Right ventricle myocardium superior (tissue), 1 donor: ENCODE data around the gene VAT1L. TPM values are rescaled to one million over a fixed set of nuclear protein-coding genes. Genes with fewer than 3 reads are reported as not detected.
A peak's percentile ranks its signal among the peaks of the same experiment; 100 is the strongest.

Source experiments
- ATAC-seq: fragments of 200-7000 bp; cut with Tn5 transposase; one replicate; pipeline ENCODE4 v1.9.1; 2020; ENCODE audit warnings: mild to moderate bottlenecking; ENCODE audit not compliant: poor library complexity
- DNase-seq: peaks from one replicate; pipeline ENCODE4 v3.0.0-alpha.2; 2020
- intact Hi-C: fragments of 100-400 bp; cut with DNase I; formaldehyde crosslinking; loops from one replicate; pipeline ENCODE4 v1.11.2; 2022
- total RNA-seq: library from RNA; stranded (reverse); fragmentation: NEBNext Ultra II Directional; extraction: Animal tissue kit (Norgen Biotek cat#: 25700); gene quantifications from one replicate; pipeline ENCODE4 v1.2.1, GENCODE V29; 2021
- donor health status: DM: no; HTN: yes; CAD: no; lungs with severe emphysema.

The VAT1L gene
- total RNA-seq, 1 donor from 2014 or later: 13.7 TPM

DNA sequence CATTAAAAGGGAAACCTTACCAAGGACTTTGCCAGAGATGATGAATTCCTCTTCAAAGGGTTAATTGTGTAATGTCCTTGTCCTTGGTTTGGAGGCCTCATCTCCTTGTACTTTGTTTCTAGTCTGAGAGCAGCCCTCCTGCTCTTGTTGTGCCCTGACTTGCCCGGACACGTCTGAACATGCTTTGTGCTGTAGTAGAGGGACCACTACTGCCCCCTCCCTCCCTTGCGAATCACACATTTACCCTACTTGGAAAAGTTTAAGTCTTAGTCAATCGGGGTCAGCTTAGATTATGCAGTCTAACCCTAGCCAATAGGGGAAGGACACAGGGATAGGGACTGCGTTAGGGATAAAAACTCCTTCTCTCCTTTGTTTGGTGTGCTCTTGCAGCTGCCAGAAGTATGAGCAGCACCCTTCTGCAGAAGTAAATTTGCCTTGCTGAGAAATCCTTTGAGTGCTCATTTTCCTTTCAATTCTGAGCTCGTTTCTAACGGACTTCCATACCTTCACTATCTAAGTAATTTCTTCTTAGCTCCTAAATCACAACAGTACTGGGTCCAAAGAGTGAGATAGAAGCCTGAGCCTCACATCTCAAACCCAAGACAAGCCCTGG, 207.6 kb downstream of the VAT1L start:
- DNase-seq: no peak
- intact Hi-C loops: no loop called here
- ATAC-seq: no peak

- ATAC-seq: no peak
- intact Hi-C loops: no loop called here
Observed at GRCh38 chr16:77998350-77999023, 210.1 kb downstream of the VAT1L start.

DNA sequence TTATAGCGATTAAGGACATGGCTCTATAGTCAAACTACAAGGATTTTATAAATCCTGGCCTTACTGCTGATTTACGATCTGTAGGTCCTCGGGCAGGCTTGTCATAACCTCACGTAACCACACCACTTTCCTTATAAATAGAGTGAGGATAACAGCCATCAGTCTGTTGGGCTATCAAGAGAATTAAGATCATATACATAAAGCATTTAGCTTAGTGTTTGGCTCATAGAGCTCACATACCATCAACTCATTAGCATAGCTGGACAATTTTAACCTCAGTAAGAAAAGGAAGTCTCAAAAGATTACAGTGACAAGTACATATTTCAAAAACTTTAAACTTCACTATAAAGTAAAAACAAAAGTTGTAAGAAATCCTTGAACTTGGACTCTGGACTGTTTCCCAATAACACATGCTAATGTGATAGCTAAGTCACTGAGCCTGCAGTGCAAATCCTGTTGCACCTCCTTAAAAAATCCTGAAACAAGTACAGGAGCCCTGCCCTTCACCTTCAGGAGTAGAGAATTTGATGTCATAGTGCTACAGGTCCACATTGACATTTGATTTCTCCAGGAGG, 213.2 kb downstream of the VAT1L start:
- DNase-seq (no peak), ATAC-seq (no peak)
- intact Hi-C loops: loop anchor here (10.0 kb wide), 1 partner anchor 327 kb away; no protein-coding TSS in a partner anchor

More at GRCh38 chr16:77998350-77999023, 210.1 kb downstream of the VAT1L start:
- no peak for DNase-seq

- ATAC-seq: peak; percentile 97
- intact Hi-C loops: loop anchor here (10.0 kb wide), 1 partner anchor 328 kb away; no protein-coding TSS in a partner anchor
Observed at GRCh38 chr16:78002915-78003538, 214.7 kb downstream of the VAT1L start.

GRCh38 chr16:78004517-78004916, 216.2 kb downstream of the VAT1L start:
- no peak for ATAC-seq
- intact Hi-C loops: loop anchor here (10.0 kb wide), 1 partner anchor 330 kb away; no protein-coding TSS in a partner anchor
- no peak for DNase-seq

More at GRCh38 chr16:78002915-78003538, 214.7 kb downstream of the VAT1L start:
- peak; percentile 87 for DNase-seq

GRCh38 chr16:78005881-78006280, 217.5 kb downstream of the VAT1L start:
- intact Hi-C loops: loop anchor here (10.0 kb wide), 1 partner anchor 331 kb away; no protein-coding TSS in a partner anchor

DNA sequence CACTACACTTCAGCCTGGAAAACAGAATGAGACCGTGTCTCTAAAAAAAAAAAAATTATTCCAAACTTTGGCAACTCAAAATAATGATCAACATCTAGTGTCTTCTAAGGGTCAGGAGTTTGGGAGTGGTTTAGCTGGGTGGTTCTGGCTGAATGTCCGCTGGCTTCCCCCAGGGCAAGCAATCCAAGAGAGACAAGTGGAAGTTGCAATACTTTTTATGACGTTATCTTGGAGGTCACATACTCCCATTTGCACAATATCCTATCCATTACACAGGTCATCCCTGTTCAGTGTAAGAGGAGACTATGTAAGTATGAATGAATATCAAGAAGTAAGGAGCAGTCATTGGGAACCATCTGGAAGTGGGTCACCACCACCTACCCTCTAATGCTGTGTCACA, 218.8 kb downstream of the VAT1L start:
- ATAC-seq (no peak), DNase-seq (no peak)
- intact Hi-C loops: loop anchor here (10.0 kb wide), 1 partner anchor 332 kb away; no protein-coding TSS in a partner anchor

More at GRCh38 chr16:78005881-78006280, 217.5 kb downstream of the VAT1L start:
- ATAC-seq (no peak), DNase-seq (no peak)

DNA sequence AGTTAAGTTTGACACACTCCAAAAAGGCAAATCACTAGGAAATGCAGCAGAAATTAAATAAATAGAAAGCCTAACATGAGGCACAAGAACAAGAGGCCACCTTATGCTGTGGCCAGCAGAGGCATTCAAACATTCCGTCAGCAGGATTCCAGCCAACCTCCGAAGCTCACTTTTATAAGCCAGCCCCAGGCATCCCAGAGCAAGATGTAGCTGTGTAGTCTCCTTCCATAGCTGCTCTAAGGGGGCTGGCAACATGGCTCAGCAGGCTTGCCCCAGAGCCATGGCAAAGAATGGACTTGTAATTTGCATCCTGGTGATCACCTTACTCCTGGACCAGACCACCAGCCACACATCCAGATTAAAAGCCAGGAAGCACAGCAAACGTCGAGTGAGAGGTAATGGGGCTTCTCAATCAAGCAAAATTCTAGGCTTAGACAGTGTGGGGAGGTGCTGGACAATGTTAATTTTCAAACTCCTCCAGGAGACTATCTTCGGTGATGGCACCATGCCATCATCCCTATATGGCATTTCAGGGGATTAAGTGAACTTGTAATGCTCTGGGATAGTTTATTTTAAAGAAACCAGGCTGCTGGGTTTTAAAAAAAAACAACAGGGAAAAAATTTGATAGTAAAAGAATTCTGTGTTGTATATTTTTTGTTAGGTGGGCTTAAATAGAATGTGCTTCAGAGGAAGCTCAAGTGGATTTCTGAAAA, 234.1 kb downstream of the VAT1L start, which contains the start of gene CLEC3A:
CLEC3A (plus strand) TSS at position 202 of the 714 bp plus-strand sequence; CDS start at position 281, 79 bp downstream.
- intact Hi-C loops: no loop called here
- ATAC-seq (no peak), DNase-seq (no peak)

GRCh38 chr16:78024159-78024558, 235.8 kb downstream of the VAT1L start:
- DNase-seq (no peak), ATAC-seq (no peak)
- intact Hi-C loops: no loop called here

DNA sequence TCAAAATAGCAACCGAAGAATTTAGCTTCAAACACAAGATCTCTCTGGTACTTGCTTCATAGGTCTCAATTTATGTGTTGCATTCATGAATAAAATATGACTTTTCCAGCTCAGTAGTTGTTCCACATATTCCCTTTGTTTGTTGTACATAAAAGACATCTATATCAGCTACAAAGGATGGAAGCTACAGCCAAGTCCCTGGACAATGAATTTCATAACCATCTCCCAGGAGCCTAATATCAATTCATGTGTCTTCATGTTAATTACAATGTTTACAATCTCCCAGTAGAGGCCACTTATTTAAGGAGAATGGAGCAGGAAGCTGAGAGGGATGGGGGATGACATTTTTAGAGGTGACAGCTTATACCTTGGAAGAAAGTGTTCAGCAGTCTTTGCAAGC, 237.3 kb downstream of the VAT1L start:
- intact Hi-C loops: no loop called here
- DNase-seq (no peak), ATAC-seq (no peak)

GRCh38 chr16:78028018-78028417, 239.7 kb downstream of the VAT1L start:
- DNase-seq (no peak), ATAC-seq (no peak)
- intact Hi-C loops: no loop called here

Other genes starting within 250 kb of the VAT1L start
- 45.5 TPM for gene NUDT7, start 66.0 kb upstream of the VAT1L start, total RNA-seq
- not detected for gene CLEC3A, start 234.0 kb downstream of the VAT1L start, total RNA-seq